HG03378 (cell line): ENCODE measurements around the gene MTHFD1.

Experiments
- ATAC-seq: cut with Tn5 transposase; IDR thresholded peaks from one replicate; pipeline ENCODE4 v1.9.1; 2021; ENCODE audit warnings: mild to moderate bottlenecking, moderate library complexity; ENCODE audit not compliant: unreplicated experiment

MTHFD1 gene

GRCh38 chr14:64405295-64405694 lies 17.1 kb downstream of the MTHFD1 start:
- ATAC-seq, result no peak

GRCh38 chr14:64407329-64407728 lies 19.2 kb downstream of the MTHFD1 start:
- no peak for ATAC-seq

- ATAC-seq, result peak; percentile 57
Measured at GRCh38 chr14:64409126-64409920, 21.2 kb downstream of the MTHFD1 start.

GRCh38 chr14:64410084-64410774 lies 22.1 kb downstream of the MTHFD1 start:
- no peak for ATAC-seq

GRCh38 chr14:64411001-64411400 lies 22.8 kb downstream of the MTHFD1 start:
- ATAC-seq, result no peak

- ATAC-seq, result no peak
Measured at GRCh38 chr14:64412237-64412636, 24.1 kb downstream of the MTHFD1 start.

- ATAC-seq, result no peak
Measured at GRCh38 chr14:64416348-64416932, 28.3 kb downstream of the MTHFD1 start.

- no peak for ATAC-seq
Measured at GRCh38 chr14:64417055-64417770, 29.1 kb downstream of the MTHFD1 start.

GRCh38 chr14:64417771-64418125 lies 29.6 kb downstream of the MTHFD1 start:
- ATAC-seq, result no peak

- ATAC-seq, result no peak
Measured at GRCh38 chr14:64419003-64419402, 30.9 kb downstream of the MTHFD1 start.

GRCh38 chr14:64421166-64421565 lies 33.0 kb downstream of the MTHFD1 start:
- no peak for ATAC-seq

GRCh38 chr14:64422005-64422404 lies 33.9 kb downstream of the MTHFD1 start:
- ATAC-seq, result no peak

- ATAC-seq, result no peak
Measured at GRCh38 chr14:64422756-64423155, 34.6 kb downstream of the MTHFD1 start.

- ATAC-seq, result no peak
Measured at GRCh38 chr14:64423987-64424386, 35.8 kb downstream of the MTHFD1 start.

- ATAC-seq, result no peak
Measured at GRCh38 chr14:64434528-64434927, 46.4 kb downstream of the MTHFD1 start.

GRCh38 chr14:64438181-64438841 lies 50.2 kb downstream of the MTHFD1 start:
- no peak for ATAC-seq

GRCh38 chr14:64439141-64439540 lies 51.0 kb downstream of the MTHFD1 start:
- no peak for ATAC-seq

GRCh38 chr14:64440494-64440893 lies 52.3 kb downstream of the MTHFD1 start:
- no peak for ATAC-seq

- no peak for ATAC-seq
Measured at GRCh38 chr14:64442300-64442988, 54.3 kb downstream of the MTHFD1 start.

- ATAC-seq, result no peak
Measured at GRCh38 chr14:64444140-64444539, 56.0 kb downstream of the MTHFD1 start.
